Gastroesophageal sphincter (tissue), 3 donors: Measurements from ENCODE around the gene TTF2.

Experiments used
- CTCF ChIP-seq, 4 experiments: fragments of 200-600 bp in 2 of 4; fragments of 450-650 bp in 2 of 4; sonication (generic) in 1 of 4; IDR thresholded peaks; one replicate each; pipeline ENCODE4 v1.5.1; 2017 to 2019; ENCODE audit warnings: antibody characterized with exemption in 4 of 4, mild to moderate bottlenecking in 2 of 4, moderate library complexity in 2 of 4
- POLR2A ChIP-seq, 2 donors: fragments of 450-650 bp; IDR thresholded peaks; one replicate each; pipeline ENCODE4 v1.6.1; 2017; ENCODE audit warnings: antibody characterized with exemption in 2 of 2, mild to moderate bottlenecking in 2 of 2, moderate library complexity in 1 of 2
- POLR2AphosphoS5 ChIP-seq: sonication (generic); formaldehyde crosslinking; IDR thresholded peaks from one replicate; pipeline ENCODE4 v1.6.1; 2017; ENCODE audit warnings: antibody characterized with exemption

GRCh38 chr1:117025568-117025967, 34.6 kb upstream of the TTF2 start:
- TF ChIP-seq CTCF (IDR thresholded peaks at IDR 0.05), result no peak
- no peak for TF ChIP-seq POLR2AphosphoS5
- TF ChIP-seq POLR2A (IDR thresholded peaks at IDR 0.05), result no peak
